GM04504 (cell line): ENCODE data around the gene CSGALNACT2.

ENCODE experiments used
- DNase-seq: peaks from one replicate; pipeline ENCODE4 v3.0.0-alpha.2; 2012; ENCODE audit warnings: low read depth

Gene CSGALNACT2

GRCh38 chr10:43230909-43231522 lies 92.8 kb downstream of the CSGALNACT2 start:
- DNase-seq = no peak

GRCh38 chr10:43231523-43232078 lies 93.4 kb downstream of the CSGALNACT2 start:
- no peak for DNase-seq

GRCh38 chr10:43233601-43234430 lies 95.6 kb downstream of the CSGALNACT2 start:
- DNase-seq = no peak

- no peak for DNase-seq
These were observed 96.3 kb downstream of the CSGALNACT2 start for GRCh38 chr10:43234471-43235041.
